HEK293 (cell line): ENCODE measurements around the gene DHRS12.

Experiments used
- CTCF ChIA-PET: fragments of 350-600 bp; formaldehyde crosslinking; extraction: SDS; loops from one replicate; lab custom pipeline; 2021; ENCODE audit warnings: antibody characterized with exemption; lab: Yijun Ruan, JAX
- POLR2A ChIA-PET: fragments of 300-600 bp; formaldehyde crosslinking; extraction: SDS; loops from one replicate; lab custom pipeline; 2020; ENCODE audit warnings: antibody characterized with exemption, inconsistent platforms; lab: Yijun Ruan, JAX
- H3K27ac ChIP-seq: fragments of 200-500 bp; sonication (Bioruptor generic); 2 replicates; pipeline ENCODE4 v1.5.1; 2014; ENCODE audit warnings: low read depth, low read length, control low read depth, inconsistent platforms; ENCODE audit errors: extremely low read depth
- H3K36me3 ChIP-seq, 2 experiments: fragments of 200-500 bp in 1 of 2; sonication (Bioruptor generic) in 1 of 2; 1 replicate in 1 of 2; 2 replicates in 1 of 2; pipeline ENCODE4 v1.5.1; 2014 to 2017; ENCODE audit warnings: inconsistent platforms in 2 of 2, low read length in 2 of 2; ENCODE audit not compliant: control insufficient read depth in 2 of 2, insufficient read depth in 1 of 2
- H3K4me1 ChIP-seq: fragments of 200-500 bp; sonication (Bioruptor generic); 2 replicates; pipeline ENCODE4 v1.5.1; 2014; ENCODE audit warnings: mild to moderate bottlenecking, low read length, inconsistent platforms; ENCODE audit not compliant: control insufficient read depth, insufficient read depth
- H3K4me3 ChIP-seq: 2 replicates; pipeline ENCODE4 v1.5.1; 2011; ENCODE audit warnings: low read depth, mild to moderate bottlenecking, control low read depth, low read length, moderate library complexity
- H3K9me3 ChIP-seq: fragments of 200-500 bp; sonication (Bioruptor generic); 2 replicates; pipeline ENCODE4 v1.5.1; 2014; ENCODE audit warnings: low read depth, low read length, inconsistent platforms; ENCODE audit not compliant: control insufficient read depth, insufficient read depth
- BCL11B ChIP-seq: fragments of 450-650 bp; formaldehyde crosslinking; IDR thresholded peaks from 2 replicates; pipeline ENCODE4 v1.5.1; 2016; ENCODE audit warnings: low read depth, missing biosample characterization, missing genetic modification characterization
- GLI2 ChIP-seq: fragments of 450-650 bp; formaldehyde crosslinking; IDR thresholded peaks from 2 replicates; pipeline ENCODE4; 2017; ENCODE audit warnings: missing biosample characterization, missing genetic modification characterization, low read depth, borderline replicate concordance
- KLF8 ChIP-seq: fragments of 450-650 bp; formaldehyde crosslinking; IDR thresholded peaks from 2 replicates; pipeline ENCODE4 v1.5.1; 2016; ENCODE audit warnings: missing biosample characterization, missing genetic modification characterization
- PRDM1 ChIP-seq: fragments of 450-650 bp; formaldehyde crosslinking; IDR thresholded peaks from 2 replicates; pipeline ENCODE4; 2016; ENCODE audit warnings: missing biosample characterization, missing genetic modification characterization
- REPIN1 ChIP-seq: fragments of 450-650 bp; formaldehyde crosslinking; IDR thresholded peaks from 2 replicates; pipeline ENCODE4 v1.5.1; 2017; ENCODE audit warnings: missing biosample characterization, missing genetic modification characterization, low read depth
- SP3 ChIP-seq: fragments of 450-650 bp; formaldehyde crosslinking; IDR thresholded peaks from 2 replicates; pipeline ENCODE4 v1.5.1; 2016; ENCODE audit warnings: missing biosample characterization, missing genetic modification characterization
- ZBTB21 ChIP-seq: fragments of 450-650 bp; formaldehyde crosslinking; IDR thresholded peaks from 2 replicates; pipeline ENCODE4 v1.5.1; 2017; ENCODE audit warnings: missing biosample characterization, missing genetic modification characterization
- ZBTB7A ChIP-seq: fragments of 450-650 bp; formaldehyde crosslinking; IDR thresholded peaks from 2 replicates; pipeline ENCODE4 v1.5.1; 2016; ENCODE audit warnings: low read depth, missing biosample characterization, missing genetic modification characterization
- ZNF140 ChIP-seq: fragments of 450-650 bp; formaldehyde crosslinking; IDR thresholded peaks from 2 replicates; pipeline ENCODE4 v1.5.1; 2016; ENCODE audit warnings: missing biosample characterization, missing genetic modification characterization
- ZNF146 ChIP-seq: fragments of 450-650 bp; formaldehyde crosslinking; IDR thresholded peaks from 2 replicates; pipeline ENCODE4 v1.5.1; 2016; ENCODE audit warnings: missing biosample characterization, missing genetic modification characterization
- ZNF169 ChIP-seq: fragments of 450-650 bp; formaldehyde crosslinking; IDR thresholded peaks from 2 replicates; pipeline ENCODE4 v1.5.1; 2016; ENCODE audit warnings: missing biosample characterization, missing genetic modification characterization
- ZNF302 ChIP-seq: fragments of 450-650 bp; formaldehyde crosslinking; IDR thresholded peaks from 2 replicates; pipeline ENCODE4 v1.5.1; 2016; ENCODE audit warnings: missing biosample characterization, missing genetic modification characterization, low read depth
- ZNF350 ChIP-seq: fragments of 450-650 bp; formaldehyde crosslinking; IDR thresholded peaks from 2 replicates; pipeline ENCODE4 v1.5.0; 2017; ENCODE audit warnings: missing biosample characterization, mild to moderate bottlenecking, missing genetic modification characterization
- ZNF510 ChIP-seq: fragments of 450-650 bp; formaldehyde crosslinking; IDR thresholded peaks from 2 replicates; pipeline ENCODE4 v1.5.1; 2018; ENCODE audit warnings: mild to moderate bottlenecking, missing genetic modification characterization, missing biosample characterization; ENCODE audit not compliant: insufficient replicate concordance
- ZNF558 ChIP-seq: fragments of 450-650 bp; formaldehyde crosslinking; IDR thresholded peaks from 2 replicates; pipeline ENCODE4 v1.5.1; 2016; ENCODE audit warnings: missing biosample characterization, missing genetic modification characterization
- ZNF629 ChIP-seq: fragments of 450-650 bp; formaldehyde crosslinking; IDR thresholded peaks from 2 replicates; pipeline ENCODE4 v1.5.1; 2017; ENCODE audit warnings: missing biosample characterization, missing genetic modification characterization
- ZNF639 ChIP-seq: fragments of 450-650 bp; formaldehyde crosslinking; IDR thresholded peaks from 2 replicates; pipeline ENCODE4 v1.5.1; 2016; ENCODE audit warnings: missing biosample characterization, missing genetic modification characterization
- ZNF654 ChIP-seq: fragments of 450-650 bp; formaldehyde crosslinking; IDR thresholded peaks from 2 replicates; pipeline ENCODE4 v1.5.1; 2016; ENCODE audit warnings: low read depth, missing biosample characterization, missing genetic modification characterization
- ZNF843 ChIP-seq: fragments of 450-650 bp; formaldehyde crosslinking; IDR thresholded peaks from 2 replicates; pipeline ENCODE4 v1.5.1; 2016; ENCODE audit warnings: missing biosample characterization, missing genetic modification characterization
- TF ChIP-seq, protein P1 (sequence below): fragments of 450-650 bp; formaldehyde crosslinking; IDR thresholded peaks from 2 replicates; pipeline ENCODE4 v1.5.1; 2016; ENCODE audit warnings: missing biosample characterization, missing genetic modification characterization
- TF ChIP-seq, protein P2 (sequence below): fragments of 450-650 bp; formaldehyde crosslinking; conservative IDR thresholded peaks from 2 replicates; pipeline ENCODE4 v1.5.1; 2016; ENCODE audit warnings: low read depth, missing biosample characterization, missing genetic modification characterization
- TF ChIP-seq, protein P3 (sequence below): fragments of 450-650 bp; formaldehyde crosslinking; IDR thresholded peaks from 2 replicates; pipeline ENCODE4 v1.5.0; 2017; ENCODE audit warnings: missing biosample characterization, missing genetic modification characterization, borderline replicate concordance

The DHRS12 gene

GRCh38 chr13:51849145-51850101 lies 45.5 kb upstream of the DHRS12 start:
- ChIA-PET POLR2A (interaction anchor here (1.0 kb wide), 1 partner anchor 396 kb away, joined by 3 read pairs; no protein-coding TSS in a partner anchor), CTCF (interaction anchor here (0.6 to 2.3 kb wide), 16 partner anchors 8 to 1106 kb away, joined by 3 to 8 read pairs (median 4); partner anchors contain the start of gene CCDC70)
- TF ChIP-seq ZNF654 (peak; percentile 31; the same call in 1 of the 2 replicates), BCL11B (tag by site-specific recombination) (no peak)
- TF ChIP-seq, protein P1, sequence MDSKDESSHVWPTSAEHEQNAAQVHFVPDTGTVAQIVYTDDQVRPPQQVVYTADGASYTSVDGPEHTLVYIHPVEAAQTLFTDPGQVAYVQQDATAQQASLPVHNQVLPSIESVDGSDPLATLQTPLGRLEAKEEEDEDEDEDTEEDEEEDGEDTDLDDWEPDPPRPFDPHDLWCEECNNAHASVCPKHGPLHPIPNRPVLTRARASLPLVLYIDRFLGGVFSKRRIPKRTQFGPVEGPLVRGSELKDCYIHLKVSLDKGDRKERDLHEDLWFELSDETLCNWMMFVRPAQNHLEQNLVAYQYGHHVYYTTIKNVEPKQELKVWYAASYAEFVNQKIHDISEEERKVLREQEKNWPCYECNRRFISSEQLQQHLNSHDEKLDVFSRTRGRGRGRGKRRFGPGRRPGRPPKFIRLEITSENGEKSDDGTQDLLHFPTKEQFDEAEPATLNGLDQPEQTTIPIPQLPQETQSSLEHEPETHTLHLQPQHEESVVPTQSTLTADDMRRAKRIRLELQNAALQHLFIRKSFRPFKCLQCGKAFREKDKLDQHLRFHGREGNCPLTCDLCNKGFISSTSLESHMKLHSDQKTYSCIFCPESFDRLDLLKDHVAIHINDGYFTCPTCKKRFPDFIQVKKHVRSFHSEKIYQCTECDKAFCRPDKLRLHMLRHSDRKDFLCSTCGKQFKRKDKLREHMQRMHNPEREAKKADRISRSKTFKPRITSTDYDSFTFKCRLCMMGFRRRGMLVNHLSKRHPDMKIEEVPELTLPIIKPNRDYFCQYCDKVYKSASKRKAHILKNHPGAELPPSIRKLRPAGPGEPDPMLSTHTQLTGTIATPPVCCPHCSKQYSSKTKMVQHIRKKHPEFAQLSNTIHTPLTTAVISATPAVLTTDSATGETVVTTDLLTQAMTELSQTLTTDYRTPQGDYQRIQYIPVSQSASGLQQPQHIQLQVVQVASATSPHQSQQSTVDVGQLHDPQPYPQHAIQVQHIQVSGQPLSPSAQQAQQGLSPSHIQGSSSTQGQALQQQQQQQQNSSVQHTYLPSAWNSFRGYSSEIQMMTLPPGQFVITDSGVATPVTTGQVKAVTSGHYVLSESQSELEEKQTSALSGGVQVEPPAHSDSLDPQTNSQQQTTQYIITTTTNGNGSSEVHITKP = 0 out of 2 replicates have a peak, but pooled peaks have one; percentile 5
- no peaks in the 10 kb centered on the region for H3K36me3 ChIP-seq
- H3K4me3 ChIP-seq = no peak overlapping the region
- no peaks in the 10 kb centered on the region for H3K4me1 ChIP-seq
- no peaks in the 10 kb centered on the region for H3K9me3 ChIP-seq
- H3K27ac ChIP-seq = no peak overlapping the region

DNA sequence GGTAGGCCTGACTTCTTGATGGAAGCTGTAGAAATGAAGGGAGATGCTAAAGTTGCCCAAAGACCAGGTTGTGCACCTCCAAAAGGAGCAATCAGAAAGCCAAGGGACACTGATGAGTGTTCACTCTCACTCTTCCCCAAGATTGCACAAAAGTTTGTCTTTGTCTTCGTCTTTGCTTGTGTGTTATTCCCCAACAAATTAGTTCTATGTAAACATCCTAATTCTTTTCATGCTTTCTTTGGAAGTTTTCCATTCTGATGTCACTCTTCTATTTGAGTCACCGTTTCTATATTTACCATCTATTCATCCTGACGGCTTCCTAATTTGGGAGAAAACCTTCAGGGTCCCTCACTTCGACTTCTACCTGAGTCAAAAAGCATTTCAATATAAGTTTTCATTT lies 44.7 kb upstream of the DHRS12 start:
- Histone ChIP-seq H3K4me1 (no peaks in the 10 kb centered on the region), H3K27ac (no peak overlapping the region), H3K9me3 (no peaks in the 10 kb centered on the region), H3K4me3 (no peak overlapping the region), H3K36me3 (no peaks in the 10 kb centered on the region)
- POLR2A ChIA-PET = interaction anchor here (1.0 kb wide), 1 partner anchor 395 kb away, joined by 3 read pairs; no protein-coding TSS in a partner anchor
- CTCF ChIA-PET = interaction anchor here (0.6 to 2.3 kb wide), 7 partner anchors 11 to 1107 kb away, joined by 3 to 8 read pairs (median 4); no protein-coding TSS in a partner anchor
- TF ChIP-seq ZNF558 (tag by site-specific recombination) (no peak), KLF8 (tag by site-specific recombination) (no peak), GLI2 (tag by site-specific recombination) (no peak), ZBTB7A (no peak), REPIN1 (tag by site-specific recombination) (no peak), ZNF629 (tag by site-specific recombination) (peak; percentile 83), ZNF169 (tag by site-specific recombination) (no peak), ZBTB21 (tag by site-specific recombination) (peak; percentile 63), PRDM1 (0 out of 2 replicates have a peak, but pooled peaks have one; percentile 8), ZNF350 (tag by site-specific recombination) (no peak), SP3 (tag by site-specific recombination) (no peak), ZNF510 (tag by site-specific recombination) (no peak), ZNF639 (tag by site-specific recombination) (peak; percentile 68; the same call in 1 of the 2 replicates), ZNF146 (tag by site-specific recombination) (no peak), ZNF302 (tag by site-specific recombination) (no peak), ZNF843 (tag by site-specific recombination) (0 out of 2 replicates have a peak, but pooled peaks have one; percentile 36), ZNF140 (tag by site-specific recombination) (no peak)
- TF ChIP-seq, protein P2, sequence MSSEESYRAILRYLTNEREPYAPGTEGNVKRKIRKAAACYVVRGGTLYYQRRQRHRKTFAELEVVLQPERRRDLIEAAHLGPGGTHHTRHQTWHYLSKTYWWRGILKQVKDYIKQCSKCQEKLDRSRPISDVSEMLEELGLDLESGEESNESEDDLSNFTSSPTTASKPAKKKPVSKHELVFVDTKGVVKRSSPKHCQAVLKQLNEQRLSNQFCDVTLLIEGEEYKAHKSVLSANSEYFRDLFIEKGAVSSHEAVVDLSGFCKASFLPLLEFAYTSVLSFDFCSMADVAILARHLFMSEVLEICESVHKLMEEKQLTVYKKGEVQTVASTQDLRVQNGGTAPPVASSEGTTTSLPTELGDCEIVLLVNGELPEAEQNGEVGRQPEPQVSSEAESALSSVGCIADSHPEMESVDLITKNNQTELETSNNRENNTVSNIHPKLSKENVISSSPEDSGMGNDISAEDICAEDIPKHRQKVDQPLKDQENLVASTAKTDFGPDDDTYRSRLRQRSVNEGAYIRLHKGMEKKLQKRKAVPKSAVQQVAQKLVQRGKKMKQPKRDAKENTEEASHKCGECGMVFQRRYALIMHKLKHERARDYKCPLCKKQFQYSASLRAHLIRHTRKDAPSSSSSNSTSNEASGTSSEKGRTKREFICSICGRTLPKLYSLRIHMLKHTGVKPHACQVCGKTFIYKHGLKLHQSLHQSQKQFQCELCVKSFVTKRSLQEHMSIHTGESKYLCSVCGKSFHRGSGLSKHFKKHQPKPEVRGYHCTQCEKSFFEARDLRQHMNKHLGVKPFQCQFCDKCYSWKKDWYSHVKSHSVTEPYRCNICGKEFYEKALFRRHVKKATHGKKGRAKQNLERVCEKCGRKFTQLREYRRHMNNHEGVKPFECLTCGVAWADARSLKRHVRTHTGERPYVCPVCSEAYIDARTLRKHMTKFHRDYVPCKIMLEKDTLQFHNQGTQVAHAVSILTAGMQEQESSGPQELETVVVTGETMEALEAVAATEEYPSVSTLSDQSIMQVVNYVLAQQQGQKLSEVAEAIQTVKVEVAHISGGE (tag by site-specific recombination) = peak; percentile 29; the same call in 1 of the 2 replicates
- TF ChIP-seq, protein P3, sequence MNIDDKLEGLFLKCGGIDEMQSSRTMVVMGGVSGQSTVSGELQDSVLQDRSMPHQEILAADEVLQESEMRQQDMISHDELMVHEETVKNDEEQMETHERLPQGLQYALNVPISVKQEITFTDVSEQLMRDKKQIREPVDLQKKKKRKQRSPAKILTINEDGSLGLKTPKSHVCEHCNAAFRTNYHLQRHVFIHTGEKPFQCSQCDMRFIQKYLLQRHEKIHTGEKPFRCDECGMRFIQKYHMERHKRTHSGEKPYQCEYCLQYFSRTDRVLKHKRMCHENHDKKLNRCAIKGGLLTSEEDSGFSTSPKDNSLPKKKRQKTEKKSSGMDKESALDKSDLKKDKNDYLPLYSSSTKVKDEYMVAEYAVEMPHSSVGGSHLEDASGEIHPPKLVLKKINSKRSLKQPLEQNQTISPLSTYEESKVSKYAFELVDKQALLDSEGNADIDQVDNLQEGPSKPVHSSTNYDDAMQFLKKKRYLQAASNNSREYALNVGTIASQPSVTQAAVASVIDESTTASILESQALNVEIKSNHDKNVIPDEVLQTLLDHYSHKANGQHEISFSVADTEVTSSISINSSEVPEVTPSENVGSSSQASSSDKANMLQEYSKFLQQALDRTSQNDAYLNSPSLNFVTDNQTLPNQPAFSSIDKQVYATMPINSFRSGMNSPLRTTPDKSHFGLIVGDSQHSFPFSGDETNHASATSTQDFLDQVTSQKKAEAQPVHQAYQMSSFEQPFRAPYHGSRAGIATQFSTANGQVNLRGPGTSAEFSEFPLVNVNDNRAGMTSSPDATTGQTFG (tag by site-specific recombination) = no peak
